ENCODE measurements around the gene VWA5B1. TPM values are rescaled to one million over a fixed set of nuclear protein-coding genes. Genes with fewer than 3 reads are reported as not detected.

Gene VWA5B1
- total and polyA plus RNA-seq, 10 donors, result 0.28 TPM; not detected in 9

DNA sequence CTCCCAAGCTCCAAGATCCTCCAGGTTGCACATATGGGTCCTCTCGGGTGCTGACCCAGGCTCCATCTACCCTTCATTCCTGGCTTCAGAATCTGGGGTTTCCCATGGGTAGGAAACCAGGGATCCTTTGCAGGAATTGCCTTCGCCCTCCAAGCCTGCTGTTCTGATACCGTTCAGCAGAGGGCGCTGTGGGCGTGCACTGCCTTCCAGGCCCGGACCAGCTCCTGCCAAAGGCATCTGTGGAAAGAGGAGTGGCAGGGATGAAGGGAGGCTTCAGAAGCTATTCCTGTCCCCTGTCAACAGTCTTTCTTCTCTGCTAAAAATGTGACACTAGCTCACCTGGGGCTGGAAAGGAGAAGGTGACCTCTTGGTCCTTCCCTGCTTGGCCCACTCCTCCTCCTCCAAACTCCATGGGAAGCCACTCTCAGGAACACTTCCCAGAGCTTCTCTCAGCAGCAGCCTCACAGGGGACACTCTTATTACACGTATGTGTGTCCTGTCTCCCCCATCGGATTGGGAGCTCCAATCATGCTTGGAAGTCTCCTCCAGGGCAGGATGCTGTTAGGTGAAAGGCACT, 71.2 kb downstream of the VWA5B1 start:
- Histone ChIP-seq H3K9me3 (no peaks in the 10 kb centered on the region), H3K27ac (no peak overlapping the region), H3K4me3 (no peak overlapping the region), H3K36me3 (no peaks in the 10 kb centered on the region), H3K27me3 (replicated peaks in 1 of 7) (peaks cover 0 to 99% (median 38%) of the 10 kb centered on the region in 7 donors), H3K4me1 (peaks cover 0 to 31% (median 18%) of the 10 kb centered on the region in 6 donors)
- intact Hi-C loops (cut with DNase I; ENCODE audit: low total_unique reads), result no loop called here
- 15 to 29% (median 20%) methylated on average over 6 to 8 of the region's 8 CpGs for WGBS, 5 donors
- DNase-seq, result peak; percentile 41
- TF ChIP-seq, protein P1, sequence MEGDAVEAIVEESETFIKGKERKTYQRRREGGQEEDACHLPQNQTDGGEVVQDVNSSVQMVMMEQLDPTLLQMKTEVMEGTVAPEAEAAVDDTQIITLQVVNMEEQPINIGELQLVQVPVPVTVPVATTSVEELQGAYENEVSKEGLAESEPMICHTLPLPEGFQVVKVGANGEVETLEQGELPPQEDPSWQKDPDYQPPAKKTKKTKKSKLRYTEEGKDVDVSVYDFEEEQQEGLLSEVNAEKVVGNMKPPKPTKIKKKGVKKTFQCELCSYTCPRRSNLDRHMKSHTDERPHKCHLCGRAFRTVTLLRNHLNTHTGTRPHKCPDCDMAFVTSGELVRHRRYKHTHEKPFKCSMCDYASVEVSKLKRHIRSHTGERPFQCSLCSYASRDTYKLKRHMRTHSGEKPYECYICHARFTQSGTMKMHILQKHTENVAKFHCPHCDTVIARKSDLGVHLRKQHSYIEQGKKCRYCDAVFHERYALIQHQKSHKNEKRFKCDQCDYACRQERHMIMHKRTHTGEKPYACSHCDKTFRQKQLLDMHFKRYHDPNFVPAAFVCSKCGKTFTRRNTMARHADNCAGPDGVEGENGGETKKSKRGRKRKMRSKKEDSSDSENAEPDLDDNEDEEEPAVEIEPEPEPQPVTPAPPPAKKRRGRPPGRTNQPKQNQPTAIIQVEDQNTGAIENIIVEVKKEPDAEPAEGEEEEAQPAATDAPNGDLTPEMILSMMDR (IDR thresholded peaks at IDR 0.05 in 8 of 11, conservative IDR thresholded peaks at IDR 0.05 in 3 of 11), result peak in 8 of 11 experiments; percentile 24 to 68 (median 52)
- TF ChIP-seq POLR2AphosphoS5 (IDR thresholded peaks at IDR 0.05), result no peak

DNA sequence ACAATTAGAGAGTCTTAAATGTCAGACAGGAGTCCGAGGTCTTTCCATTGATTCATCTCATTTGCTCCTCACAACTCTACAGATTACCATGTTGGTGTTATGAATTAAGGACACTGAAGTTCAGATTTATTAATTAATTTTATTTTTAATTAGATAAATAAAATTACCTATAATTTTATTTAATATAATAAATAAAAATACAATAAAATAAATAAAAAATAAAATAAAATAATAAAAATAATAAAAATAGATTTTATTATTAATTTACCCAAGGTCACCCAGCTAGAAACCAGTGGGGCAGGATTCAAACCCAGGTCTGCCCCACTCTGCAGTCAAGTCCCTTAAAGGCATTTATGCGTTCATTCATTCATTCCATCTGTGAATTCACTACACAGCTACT, 72.2 kb downstream of the VWA5B1 start:
- intact Hi-C loops (cut with DNase I; ENCODE audit: low total_unique reads), result no loop called here
- Histone ChIP-seq H3K9me3 (no peaks in the 10 kb centered on the region), H3K4me3 (no peak overlapping the region), H3K27ac (no peak overlapping the region), H3K4me1 (peaks cover 0 to 35% (median 19%) of the 10 kb centered on the region in 6 donors), H3K27me3 (replicated peaks in 1 of 7) (peaks cover 0 to 99% (median 48%) of the 10 kb centered on the region in 7 donors), H3K36me3 (no peaks in the 10 kb centered on the region)
- 92 to 100% (median 95%) methylated on average over 2 of the region's 2 CpGs for WGBS, 5 donors
- no peak for DNase-seq
- TF ChIP-seq POLR2A (IDR thresholded peaks at IDR 0.05), result no peak
- TF ChIP-seq, protein P1 (IDR thresholded peaks at IDR 0.05 in 8 of 11, conservative IDR thresholded peaks at IDR 0.05 in 3 of 11), result no peak
- no peak for TF ChIP-seq POLR2AphosphoS5 (IDR thresholded peaks at IDR 0.05)

DNA sequence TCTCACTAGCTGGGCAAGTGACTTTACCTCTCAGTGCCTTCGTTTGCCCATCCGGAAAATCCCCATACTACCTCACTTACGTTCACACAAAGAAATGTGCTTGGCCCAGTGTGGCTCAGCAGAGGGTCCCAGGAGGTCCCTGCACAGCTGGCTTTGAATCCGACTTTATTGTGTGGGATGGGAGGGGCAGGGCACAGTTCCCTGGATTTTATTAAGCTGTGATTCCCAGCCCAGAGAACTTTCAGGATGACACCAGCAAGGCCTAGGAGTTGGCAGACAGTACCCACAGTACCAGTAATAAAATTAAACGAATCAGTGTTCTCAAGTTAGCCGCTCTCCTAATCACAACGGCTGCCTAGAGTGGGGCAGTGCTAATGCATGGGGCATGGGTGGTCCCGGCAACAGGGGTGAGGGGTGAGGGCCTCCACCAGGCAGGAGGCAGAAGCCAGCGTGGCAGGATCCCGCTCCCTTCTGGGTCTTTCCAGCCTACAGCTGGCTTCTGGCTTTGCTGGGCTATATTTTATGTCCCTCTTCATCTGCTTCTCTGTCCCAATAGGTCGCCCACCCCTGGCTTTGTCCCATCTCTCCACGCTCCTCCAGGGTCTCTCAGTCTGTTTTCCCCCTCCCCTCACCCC, 74.9 kb downstream of the VWA5B1 start:
- peak; percentile 34 for DNase-seq
- Histone ChIP-seq H3K27ac (no peak overlapping the region), H3K4me1 (peaks cover 0 to 17% (median 7%) of the 10 kb centered on the region in 6 donors), H3K27me3 (replicated peaks in 1 of 7) (peaks cover 3 to 99% (median 49%) of the 10 kb centered on the region in 7 donors), H3K4me3 (no peak overlapping the region), H3K9me3 (no peaks in the 10 kb centered on the region), H3K36me3 (no peaks in the 10 kb centered on the region)
- TF ChIP-seq, protein P1 (IDR thresholded peaks at IDR 0.05 in 8 of 11, conservative IDR thresholded peaks at IDR 0.05 in 3 of 11), result no peak
- TF ChIP-seq POLR2AphosphoS5 (IDR thresholded peaks at IDR 0.05), result no peak
- no peak for TF ChIP-seq POLR2A (IDR thresholded peaks at IDR 0.05)
- intact Hi-C loops (cut with DNase I; ENCODE audit: low total_unique reads), result no loop called here
- WGBS, 5 donors, result 46 to 54% (median 51%) methylated on average over 12 of the region's 12 CpGs

DNA sequence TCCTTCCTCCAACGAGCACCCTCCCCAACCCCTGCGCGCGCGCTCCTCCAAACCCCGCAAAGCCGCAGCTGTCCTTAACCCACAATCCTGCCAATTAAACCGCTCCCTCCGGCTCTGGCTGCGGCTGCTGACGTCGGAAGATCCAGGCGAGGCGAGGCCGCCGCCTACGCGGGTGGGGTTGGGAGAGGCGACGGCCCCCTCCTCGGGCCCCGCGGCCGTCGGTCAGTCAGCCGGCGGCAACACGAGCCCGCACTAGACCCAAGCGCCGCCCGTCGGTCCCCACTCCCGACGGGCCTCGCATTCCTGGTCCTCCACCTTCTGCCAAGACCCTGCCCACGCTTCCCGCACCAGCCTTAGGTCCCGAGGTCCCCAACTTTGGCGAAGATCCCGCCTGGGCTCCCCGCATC, 75.4 kb downstream of the VWA5B1 start:
- Histone ChIP-seq H3K4me3 (peak overlapping the region in 1 of 8 donors; percentile 41), H3K9me3 (no peaks in the 10 kb centered on the region), H3K27ac (no peak overlapping the region), H3K36me3 (no peaks in the 10 kb centered on the region), H3K27me3 (replicated peaks in 1 of 7) (peaks cover 3 to 100% (median 51%) of the 10 kb centered on the region in 7 donors), H3K4me1 (peaks cover 0 to 17% (median 7%) of the 10 kb centered on the region in 6 donors)
- intact Hi-C loops (cut with DNase I; ENCODE audit: low total_unique reads), result no loop called here
- 3 to 9% (median 5%) methylated on average over 33 to 42 of the region's 42 CpGs for WGBS, 5 donors
- TF ChIP-seq POLR2AphosphoS5 (IDR thresholded peaks at IDR 0.05) (no peak), POLR2A (IDR thresholded peaks at IDR 0.05) (no peak)
- TF ChIP-seq, protein P1 (IDR thresholded peaks at IDR 0.05 in 8 of 11, conservative IDR thresholded peaks at IDR 0.05 in 3 of 11), result no peak
- DNase-seq, result peak; percentile 57

Data from spleen (tissue), 11 donors.